GM21825 (cell line): ENCODE measurements around the gene CPED1.
"Not testable (repeated sequence)": the region's sequence is repeated elsewhere in the genome, so short reads cannot be mapped to it uniquely, and the experiment has no call there.

Experiments
- ATAC-seq: cut with Tn5 transposase; IDR thresholded peaks from one replicate; pipeline ENCODE4 v1.9.1; 2021; ENCODE audit warnings: mild to moderate bottlenecking, moderate library complexity; ENCODE audit not compliant: unreplicated experiment

CPED1 gene

GRCh38 chr7:121038717-121039509 is 50.4 kb downstream of the CPED1 start:
- ATAC-seq = no peak

- ATAC-seq = no peak
These were observed 51.0 kb downstream of the CPED1 start for GRCh38 chr7:121039510-121039822.

- ATAC-seq = no peak
These were observed 51.5 kb downstream of the CPED1 start for GRCh38 chr7:121039994-121040393.

GRCh38 chr7:121041516-121042148 is 53.1 kb downstream of the CPED1 start:
- ATAC-seq = no peak

GRCh38 chr7:121042195-121042594 is 53.7 kb downstream of the CPED1 start:
- ATAC-seq = no peak

- ATAC-seq = no peak
These were observed 54.4 kb downstream of the CPED1 start for GRCh38 chr7:121042899-121043298.

- no peak for ATAC-seq
These were observed 55.1 kb downstream of the CPED1 start for GRCh38 chr7:121043314-121044234.

GRCh38 chr7:121045090-121045489 is 56.6 kb downstream of the CPED1 start:
- no peak for ATAC-seq

GRCh38 chr7:121046009-121046408 is 57.5 kb downstream of the CPED1 start:
- no peak for ATAC-seq

GRCh38 chr7:121046893-121047468 is 58.5 kb downstream of the CPED1 start:
- ATAC-seq = no peak

- no peak for ATAC-seq
These were observed 59.7 kb downstream of the CPED1 start for GRCh38 chr7:121048195-121048594.

GRCh38 chr7:121049028-121049791 is 60.7 kb downstream of the CPED1 start:
- no peak for ATAC-seq

GRCh38 chr7:121049897-121050296 is 61.4 kb downstream of the CPED1 start:
- ATAC-seq = no peak

- no peak for ATAC-seq
These were observed 64.7 kb downstream of the CPED1 start for GRCh38 chr7:121053219-121053618.

- ATAC-seq = no peak
These were observed 66.4 kb downstream of the CPED1 start for GRCh38 chr7:121054925-121055324.

GRCh38 chr7:121057878-121058277 is 69.4 kb downstream of the CPED1 start:
- no peak for ATAC-seq

- ATAC-seq = no peak
These were observed 70.5 kb downstream of the CPED1 start for GRCh38 chr7:121058975-121059374.

GRCh38 chr7:121059979-121060509 is 71.5 kb downstream of the CPED1 start:
- not testable (repeated sequence) for ATAC-seq

GRCh38 chr7:121061677-121062582 is 73.4 kb downstream of the CPED1 start:
- no peak for ATAC-seq
